Right ventricle myocardium superior (tissue), 1 donor: ENCODE data around the gene COL9A3. TPM values are rescaled to one million over a fixed set of nuclear protein-coding genes. Genes with fewer than 3 reads are reported as not detected.

Source experiments
- ATAC-seq: fragments of 200-7000 bp; cut with Tn5 transposase; one replicate; pipeline ENCODE4 v1.9.1; 2020; ENCODE audit warnings: mild to moderate bottlenecking; ENCODE audit not compliant: poor library complexity
- DNase-seq: peaks from one replicate; pipeline ENCODE4 v3.0.0-alpha.2; 2020
- intact Hi-C: fragments of 100-400 bp; cut with DNase I; formaldehyde crosslinking; loops from one replicate; pipeline ENCODE4 v1.11.2; 2022
- total RNA-seq: library from RNA; stranded (reverse); fragmentation: NEBNext Ultra II Directional; extraction: Animal tissue kit (Norgen Biotek cat#: 25700); gene quantifications from one replicate; pipeline ENCODE4 v1.2.1, GENCODE V29; 2021
- donor health status: DM: no; HTN: yes; CAD: no; lungs with severe emphysema.

COL9A3 gene
- total RNA-seq, 1 donor from 2014 or later, result 2.7 TPM

DNA sequence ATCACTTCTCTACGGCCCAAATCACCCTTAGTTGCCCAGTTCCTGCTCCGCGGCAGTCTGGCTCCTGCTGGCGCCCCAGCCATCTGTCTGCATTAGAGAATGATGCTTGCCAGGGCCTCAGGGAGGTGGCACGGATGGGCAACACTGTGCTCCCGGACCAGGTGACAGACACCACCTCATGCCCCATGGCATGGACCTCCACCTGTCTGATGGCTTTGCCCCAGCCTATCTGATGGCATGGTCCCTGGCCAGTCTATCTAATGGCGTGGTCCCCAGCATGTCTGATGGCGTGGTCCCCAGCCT is 39.4 kb upstream of the COL9A3 start:
- DNase-seq, result no peak
- intact Hi-C loops, result no loop called here
- ATAC-seq, result no peak

DNA sequence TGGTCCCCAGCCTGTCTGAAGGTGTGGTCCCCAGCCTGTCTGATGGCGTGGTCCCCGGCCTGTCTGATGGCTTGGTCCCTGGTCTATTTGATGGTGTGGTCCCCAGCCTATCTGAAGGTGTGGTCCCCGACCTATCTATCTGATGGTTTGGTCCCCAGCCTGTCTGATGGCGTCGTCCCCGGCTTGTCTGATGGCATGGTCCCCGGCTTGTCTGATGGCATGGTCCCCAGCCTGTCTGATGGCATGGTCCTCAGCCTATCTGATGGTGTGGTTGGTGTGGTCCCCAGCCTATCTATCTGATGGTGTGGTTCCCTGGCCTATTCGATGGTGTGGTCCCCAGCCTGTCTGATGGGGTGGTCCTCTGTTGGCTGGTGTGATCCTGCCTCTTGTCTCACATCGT is 38.8 kb upstream of the COL9A3 start:
- intact Hi-C loops, result no loop called here
- DNase-seq, result no peak
- no peak for ATAC-seq

DNA sequence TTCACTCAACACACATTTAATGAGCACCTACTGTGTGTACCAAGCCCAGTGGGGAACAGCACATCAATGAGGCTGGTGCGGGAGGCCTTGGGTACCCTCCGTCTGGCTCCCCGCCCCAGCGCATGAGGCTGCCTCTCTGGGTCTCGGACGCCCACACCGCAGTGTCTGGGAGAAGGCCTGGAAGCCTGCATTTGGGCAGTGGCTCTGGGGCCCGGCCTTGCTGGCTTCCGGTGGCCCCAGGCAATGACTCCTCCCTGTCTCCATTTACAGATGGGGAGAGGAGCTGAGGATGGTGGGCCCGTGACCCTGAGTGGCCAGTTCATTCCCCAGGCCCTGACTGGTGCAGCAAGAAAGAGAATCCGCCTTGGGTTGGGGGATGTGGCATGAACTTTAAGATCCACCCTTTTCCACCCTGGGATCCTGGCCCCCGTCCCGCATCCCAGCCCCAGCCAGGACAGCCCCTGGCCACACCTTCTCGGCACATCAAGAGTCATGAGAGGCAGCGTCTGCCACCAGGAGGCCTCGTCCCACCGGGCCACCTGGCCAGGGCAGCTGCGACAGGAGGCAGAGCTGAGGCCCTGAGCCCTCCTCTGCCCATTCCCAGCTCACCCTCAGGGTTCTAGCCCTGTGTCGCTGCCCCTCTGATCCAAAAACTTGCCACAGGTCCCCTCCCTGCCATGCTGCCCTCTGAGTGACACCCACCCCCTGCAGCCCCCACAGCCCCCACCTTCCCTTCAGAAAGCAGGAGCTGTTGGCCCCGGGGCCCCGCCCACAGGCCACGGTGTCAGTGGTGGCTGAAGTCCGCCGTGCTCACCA is 38.0 kb upstream of the COL9A3 start:
- DNase-seq, result no peak
- intact Hi-C loops, result no loop called here
- no peak for ATAC-seq

DNA sequence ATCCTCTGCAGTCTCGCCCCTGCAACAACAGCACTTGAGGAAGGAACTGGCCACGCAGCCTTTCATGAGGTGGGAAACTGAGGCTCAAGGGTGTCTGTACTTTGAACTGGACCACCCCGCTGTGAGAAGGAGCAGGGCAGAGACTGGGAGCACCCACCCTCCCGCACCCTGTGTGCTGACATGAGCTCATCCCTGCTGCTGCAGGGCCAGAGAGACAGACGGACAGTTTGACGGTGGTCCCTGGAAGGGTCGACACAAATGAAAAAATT is 37.5 kb upstream of the COL9A3 start:
- ATAC-seq, result no peak
- no peak for DNase-seq
- intact Hi-C loops, result no loop called here

DNA sequence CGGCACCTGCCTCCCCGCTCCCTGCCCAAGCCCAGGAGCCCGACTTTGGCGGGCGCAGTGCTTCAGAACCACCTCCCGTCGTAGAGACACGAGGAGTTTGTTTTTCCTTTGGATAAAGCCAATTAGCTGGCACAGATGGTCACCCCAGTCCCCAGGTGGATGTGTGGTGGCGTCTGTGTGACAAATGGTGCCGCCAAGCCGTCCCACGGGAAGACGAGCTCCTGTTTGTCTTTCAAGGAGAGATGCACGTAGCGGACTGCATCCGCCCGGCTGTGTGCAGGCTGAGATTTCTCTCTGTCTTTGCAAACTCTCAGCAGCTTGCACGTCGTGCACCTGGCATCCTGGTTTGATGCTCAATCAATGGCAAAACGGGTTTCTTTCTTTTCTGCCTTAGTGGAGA is 36.6 kb upstream of the COL9A3 start:
- intact Hi-C loops, result no loop called here
- no peak for DNase-seq
- no peak for ATAC-seq

DNA sequence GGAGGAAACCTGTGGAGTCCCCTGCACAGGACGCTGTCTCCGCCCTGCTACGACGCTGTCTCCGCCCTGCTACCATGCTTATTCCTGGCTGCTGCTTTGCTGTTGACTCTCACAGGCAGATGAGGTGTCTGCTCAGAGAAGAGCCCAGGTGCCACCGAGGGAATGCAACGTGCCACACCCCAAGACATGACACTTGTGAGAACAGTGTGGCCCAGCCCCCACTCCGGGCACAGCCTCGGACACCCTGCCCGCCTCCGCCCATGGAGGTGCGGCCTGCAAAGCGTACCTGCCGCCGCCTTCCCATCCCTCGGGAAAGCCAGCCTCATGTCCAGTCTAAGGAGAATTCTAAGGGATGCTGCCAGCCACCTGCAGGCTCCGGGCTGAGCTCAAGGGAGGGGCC is 36.2 kb upstream of the COL9A3 start:
- no peak for ATAC-seq
- intact Hi-C loops, result no loop called here
- DNase-seq, result no peak

DNA sequence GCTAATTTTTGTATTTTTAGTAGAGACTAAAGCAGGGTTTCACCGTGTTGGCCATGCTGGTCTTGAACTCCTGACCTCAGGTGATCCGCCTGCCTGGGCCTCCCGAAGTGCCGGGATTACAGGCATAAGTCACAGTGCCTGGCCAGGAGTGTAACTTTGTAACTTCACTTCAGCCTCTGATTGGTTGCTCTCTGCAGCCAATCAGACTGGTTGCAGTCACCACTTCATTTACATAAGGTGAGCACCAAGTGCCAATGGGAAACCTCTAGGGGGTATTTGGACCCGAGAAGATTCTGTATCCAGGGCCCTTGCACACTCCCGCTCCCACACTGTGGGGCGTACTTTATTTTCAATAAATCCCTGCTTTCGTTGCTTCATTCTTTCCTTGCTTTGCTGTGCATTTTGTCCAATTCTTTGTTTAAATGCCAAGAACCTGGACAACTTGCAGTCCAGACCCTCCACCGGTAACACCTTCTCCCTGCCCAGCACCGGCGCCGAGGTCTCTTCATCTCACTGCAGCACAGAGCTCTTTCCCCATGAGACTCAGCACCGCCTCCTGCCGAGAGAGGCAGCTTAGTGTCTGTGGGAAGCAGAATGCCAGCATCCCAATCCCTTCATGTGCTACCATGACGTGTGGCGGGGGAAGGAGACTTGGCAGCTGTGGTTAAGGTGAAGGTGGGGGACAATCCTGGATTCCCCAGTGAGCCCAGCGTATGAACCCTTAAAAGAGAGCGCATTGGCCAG is 34.5 kb upstream of the COL9A3 start:
- ATAC-seq (peak; percentile 12), DNase-seq (no peak)

DNA sequence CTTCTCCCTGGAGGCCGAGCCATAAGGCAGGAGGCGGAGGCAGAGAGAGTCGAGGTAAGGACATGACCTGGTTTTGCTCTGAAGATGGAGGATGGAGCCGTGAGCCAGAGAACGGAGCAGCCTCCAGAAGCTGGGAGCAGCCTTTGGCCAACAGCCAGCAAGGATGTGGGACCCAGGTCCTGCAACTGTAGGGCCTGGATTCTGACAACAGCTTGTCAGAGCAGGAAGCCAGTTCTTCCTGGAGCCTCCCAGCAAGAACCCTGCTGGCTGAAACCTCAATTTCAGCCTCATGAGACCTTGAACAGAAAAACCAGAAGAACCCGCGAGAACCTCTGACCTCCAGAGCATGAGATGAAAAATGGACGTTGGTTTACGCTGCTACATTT is 34.0 kb upstream of the COL9A3 start:
- intact Hi-C loops, result no loop called here
- ATAC-seq, result peak; percentile 52
- no peak for DNase-seq

More for the DNA sequence above, 34.5 kb upstream of the COL9A3 start:
- intact Hi-C loops, result no loop called here

DNA sequence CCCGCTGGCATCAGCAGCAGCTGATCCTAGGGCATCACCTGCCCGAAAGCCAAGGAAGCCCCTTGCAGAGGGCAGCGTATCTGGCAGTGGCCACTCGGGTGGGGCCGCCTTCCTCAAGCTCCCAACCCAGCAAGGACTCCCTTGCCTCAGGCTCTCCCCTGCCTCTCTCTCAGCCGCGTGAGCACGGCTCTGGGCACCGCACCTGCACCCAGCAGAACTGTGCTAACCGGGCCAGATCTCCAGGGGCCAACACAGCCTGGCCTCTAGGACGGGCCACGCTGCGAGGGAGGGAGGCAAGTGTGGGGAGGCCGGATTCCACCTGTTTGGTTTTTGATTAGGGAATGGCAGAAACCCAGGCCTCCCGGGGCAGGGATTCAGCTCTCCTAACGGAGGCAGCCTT is 32.4 kb upstream of the COL9A3 start:
- ATAC-seq, result no peak

DNA sequence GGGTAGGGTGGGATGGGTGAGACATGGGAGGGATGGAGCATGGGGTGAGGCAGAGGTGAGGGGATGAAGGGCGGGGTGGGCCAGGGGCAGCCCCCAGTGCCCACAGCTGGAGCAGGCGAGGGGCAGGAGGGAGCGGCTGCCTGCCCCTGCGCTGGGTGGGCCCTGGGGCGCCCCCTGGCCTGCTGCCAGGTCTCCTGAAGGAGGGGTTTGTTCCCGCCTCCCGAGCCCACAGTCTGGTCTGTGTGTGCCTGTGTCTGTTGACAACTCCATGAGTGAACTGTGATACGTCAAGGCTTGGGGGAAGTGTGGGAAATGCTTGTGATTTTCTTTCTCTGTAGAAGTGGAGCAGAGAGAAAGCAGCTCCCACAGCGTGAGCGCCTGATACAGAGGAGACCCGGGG is 31.5 kb upstream of the COL9A3 start:
- ATAC-seq (no peak), DNase-seq (no peak)
- intact Hi-C loops, result loop anchor here (5.0 kb wide), 1 partner anchor 283 kb away; no protein-coding TSS in a partner anchor

More for the DNA sequence above, 32.4 kb upstream of the COL9A3 start:
- intact Hi-C loops, result no loop called here
- no peak for DNase-seq

DNA sequence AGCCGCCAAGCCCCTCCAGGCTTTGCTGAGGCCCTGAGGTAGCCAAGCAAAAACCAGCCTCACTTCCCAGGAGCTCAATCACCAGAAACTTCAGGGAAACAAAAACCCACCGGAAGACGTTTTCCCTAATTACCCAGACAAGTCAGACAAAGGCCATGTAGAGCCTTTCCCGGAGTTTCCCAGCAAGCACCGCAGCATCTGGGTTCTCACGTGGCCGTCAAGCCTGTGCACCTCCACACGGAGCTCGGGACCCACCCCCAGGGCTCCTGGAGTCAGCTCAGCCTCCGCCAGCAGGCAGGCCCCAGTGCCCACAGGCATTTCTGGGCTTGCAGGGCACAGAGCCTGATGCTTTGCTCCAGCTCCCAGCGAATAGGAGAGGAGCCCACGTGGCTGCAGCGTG is 30.7 kb upstream of the COL9A3 start:
- ATAC-seq (no peak), DNase-seq (no peak)
- intact Hi-C loops, result loop anchor here (5.0 kb wide), 1 partner anchor 284 kb away; no protein-coding TSS in a partner anchor

DNA sequence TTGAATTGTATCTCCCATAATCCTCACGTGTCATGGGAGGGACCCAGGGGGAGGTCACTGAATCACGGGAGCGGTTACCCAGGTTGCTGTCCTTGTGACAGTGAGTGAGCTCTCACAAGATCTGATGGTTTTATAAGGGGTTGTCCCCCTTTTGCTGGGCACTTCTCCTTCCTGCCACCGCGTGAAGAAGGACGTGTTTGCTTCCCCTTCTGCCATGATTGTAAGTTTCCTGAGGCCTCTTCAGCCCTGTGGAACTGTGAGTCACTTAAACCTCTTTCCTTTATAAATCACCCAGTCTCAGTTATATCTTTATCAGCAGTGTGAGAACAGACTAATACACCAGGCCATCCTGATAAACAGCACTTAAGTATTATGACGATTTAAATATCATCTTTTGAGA is 29.5 kb upstream of the COL9A3 start:
- intact Hi-C loops, result loop anchor here (5.0 kb wide), 1 partner anchor 285 kb away; no protein-coding TSS in a partner anchor
- ATAC-seq, result no peak
- DNase-seq, result no peak

DNA sequence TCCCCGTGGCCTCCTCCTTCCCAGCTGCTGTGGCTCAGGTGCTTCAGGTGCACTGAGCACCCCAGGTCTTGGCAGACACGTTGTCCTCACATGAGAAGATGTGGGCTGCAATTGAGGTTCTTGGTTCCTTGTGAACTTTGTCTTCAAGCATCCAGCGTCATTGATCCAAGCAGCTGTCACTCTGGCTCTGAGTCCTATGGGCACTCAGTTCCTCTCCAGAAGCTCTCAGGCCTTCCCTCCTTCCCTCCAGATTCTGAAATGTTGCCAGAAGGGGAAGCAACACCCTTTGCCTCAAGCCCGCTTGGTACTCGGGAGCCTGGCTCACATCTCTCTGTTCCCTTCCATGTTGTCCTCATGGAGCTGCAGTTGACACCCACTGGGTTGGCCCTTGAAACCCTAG is 29.0 kb upstream of the COL9A3 start:
- DNase-seq (no peak), ATAC-seq (no peak)
- intact Hi-C loops, result loop anchor here (5.0 kb wide), 1 partner anchor 286 kb away; no protein-coding TSS in a partner anchor

DNA sequence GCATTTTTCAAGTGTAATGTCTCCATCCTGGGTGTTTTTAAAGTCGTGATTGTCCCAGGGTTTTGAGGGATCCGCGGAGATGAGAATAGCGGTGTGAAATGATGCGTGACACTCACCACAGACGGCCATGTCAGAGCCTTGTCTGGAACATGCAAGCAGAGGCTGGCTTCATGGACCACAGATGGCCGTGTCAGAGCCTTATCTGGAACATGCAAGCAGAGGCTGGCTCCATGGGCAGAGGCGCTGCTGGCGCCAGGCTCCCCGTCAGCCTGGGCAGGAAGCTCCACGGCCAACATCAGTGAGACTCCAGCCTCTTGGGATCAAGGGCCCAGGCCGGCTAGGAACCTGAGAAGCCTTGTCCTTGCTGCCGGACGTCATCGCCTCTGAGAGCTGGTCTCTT is 28.2 kb upstream of the COL9A3 start:
- intact Hi-C loops, result loop anchor here (5.0 kb wide), 1 partner anchor 286 kb away; no protein-coding TSS in a partner anchor
- DNase-seq, result no peak
- no peak for ATAC-seq

DNA sequence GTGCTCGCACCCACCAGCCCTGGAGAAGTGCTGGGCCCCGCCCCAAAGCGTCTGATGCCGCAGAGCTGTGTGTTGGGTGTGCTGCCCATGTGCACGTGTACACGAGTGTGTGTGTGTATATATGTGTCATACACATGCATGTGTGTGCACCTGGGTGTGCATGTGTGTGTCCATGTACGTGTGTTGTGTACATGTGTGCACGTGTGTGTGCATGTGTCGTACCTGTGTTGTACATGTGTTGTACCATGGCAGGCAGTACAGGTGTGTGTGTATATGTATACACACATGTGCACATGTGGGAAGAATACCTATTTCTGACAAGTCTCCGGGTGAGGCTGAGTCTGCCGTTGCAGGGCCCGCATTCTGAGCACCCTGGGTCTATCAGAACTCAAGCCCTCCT is 26.8 kb upstream of the COL9A3 start:
- intact Hi-C loops, result loop anchor here (2.0 kb wide), 1 partner anchor 121 kb away; no protein-coding TSS in a partner anchor

DNA sequence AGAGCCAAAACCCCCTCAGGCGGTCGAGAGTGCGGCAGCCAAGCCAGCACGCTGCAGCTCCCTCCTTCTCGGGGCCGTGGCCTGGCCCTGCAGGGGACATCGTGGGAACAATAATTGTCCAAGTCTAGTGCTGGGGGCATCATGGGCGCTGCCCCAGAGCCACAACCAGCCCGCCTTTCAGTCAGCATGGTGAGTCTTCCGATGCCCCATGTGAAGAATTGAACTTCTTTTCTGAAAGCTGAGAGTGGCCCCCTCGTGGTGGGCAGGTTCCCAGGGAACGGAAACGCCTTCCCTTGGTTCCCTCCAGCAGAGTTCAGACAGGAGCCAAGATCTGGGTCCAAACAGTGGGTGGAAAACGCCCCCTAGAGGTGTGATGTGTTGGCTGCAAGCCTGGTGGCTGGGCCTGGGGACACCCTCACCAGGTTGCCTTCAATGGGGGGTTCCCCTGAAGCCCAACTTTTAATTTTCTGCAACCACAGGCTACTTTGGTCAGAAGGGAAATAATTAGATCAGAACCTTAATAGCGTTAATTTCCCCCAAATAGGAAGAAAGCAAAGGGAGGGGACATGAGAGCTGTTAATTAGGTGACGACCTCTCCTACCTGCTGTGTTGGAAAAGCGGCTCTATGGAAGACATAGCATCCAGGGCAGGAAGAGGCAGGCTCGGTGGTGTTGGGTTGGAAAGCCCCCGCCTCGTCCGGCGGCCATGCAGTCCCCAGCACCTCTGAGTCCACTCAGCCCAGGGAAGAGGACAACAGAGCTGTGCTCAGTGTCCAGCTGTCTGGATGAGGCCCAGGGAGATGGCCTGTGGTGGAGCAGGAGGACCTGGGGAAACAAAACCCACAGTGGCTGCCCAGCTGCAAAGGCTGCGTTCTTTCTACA is 25.3 kb upstream of the COL9A3 start:
- peak; percentile 85 for DNase-seq
- no peak for ATAC-seq
- intact Hi-C loops, result loop anchor here (2.0 kb wide), 1 partner anchor 123 kb away; no protein-coding TSS in a partner anchor

More for the DNA sequence above, 26.8 kb upstream of the COL9A3 start:
- DNase-seq (no peak), ATAC-seq (no peak)

DNA sequence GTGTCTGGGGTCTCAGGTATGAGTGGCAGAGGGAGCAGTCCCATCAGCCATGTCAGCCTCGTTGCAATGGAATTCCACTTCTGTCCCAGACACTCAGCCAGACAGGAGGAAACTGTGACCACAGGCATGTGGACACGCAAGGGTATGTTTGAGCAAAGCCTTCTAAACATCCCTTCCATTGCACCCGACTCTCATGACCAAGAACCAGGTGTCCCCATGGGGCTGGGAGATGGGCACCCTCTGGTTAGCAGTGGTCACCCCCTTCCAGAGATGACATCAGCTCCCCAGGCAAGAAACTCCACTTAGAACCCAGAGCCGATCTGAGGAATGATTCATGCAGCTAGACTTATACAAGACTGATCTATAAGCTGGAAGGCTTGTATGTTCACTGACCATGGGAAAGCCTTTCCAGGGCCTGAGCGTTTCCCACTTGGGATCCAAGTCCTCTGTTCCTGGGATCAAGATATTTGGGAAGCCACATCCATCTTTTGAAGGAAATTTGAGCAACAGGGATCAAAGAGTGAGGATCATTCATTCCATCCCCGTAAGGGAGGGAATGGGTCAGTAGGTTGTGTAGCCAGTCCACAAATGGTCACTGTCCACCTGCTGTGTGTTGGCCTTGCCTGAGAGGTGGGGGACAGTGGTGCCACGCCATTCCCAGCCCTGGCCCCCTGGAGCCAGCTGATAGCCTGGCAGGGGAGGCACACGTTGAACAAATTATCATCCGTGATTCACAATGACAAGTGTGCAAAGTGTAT is 24.5 kb upstream of the COL9A3 start:
- ATAC-seq, result no peak
- DNase-seq, result no peak
- intact Hi-C loops, result no loop called here

DNA sequence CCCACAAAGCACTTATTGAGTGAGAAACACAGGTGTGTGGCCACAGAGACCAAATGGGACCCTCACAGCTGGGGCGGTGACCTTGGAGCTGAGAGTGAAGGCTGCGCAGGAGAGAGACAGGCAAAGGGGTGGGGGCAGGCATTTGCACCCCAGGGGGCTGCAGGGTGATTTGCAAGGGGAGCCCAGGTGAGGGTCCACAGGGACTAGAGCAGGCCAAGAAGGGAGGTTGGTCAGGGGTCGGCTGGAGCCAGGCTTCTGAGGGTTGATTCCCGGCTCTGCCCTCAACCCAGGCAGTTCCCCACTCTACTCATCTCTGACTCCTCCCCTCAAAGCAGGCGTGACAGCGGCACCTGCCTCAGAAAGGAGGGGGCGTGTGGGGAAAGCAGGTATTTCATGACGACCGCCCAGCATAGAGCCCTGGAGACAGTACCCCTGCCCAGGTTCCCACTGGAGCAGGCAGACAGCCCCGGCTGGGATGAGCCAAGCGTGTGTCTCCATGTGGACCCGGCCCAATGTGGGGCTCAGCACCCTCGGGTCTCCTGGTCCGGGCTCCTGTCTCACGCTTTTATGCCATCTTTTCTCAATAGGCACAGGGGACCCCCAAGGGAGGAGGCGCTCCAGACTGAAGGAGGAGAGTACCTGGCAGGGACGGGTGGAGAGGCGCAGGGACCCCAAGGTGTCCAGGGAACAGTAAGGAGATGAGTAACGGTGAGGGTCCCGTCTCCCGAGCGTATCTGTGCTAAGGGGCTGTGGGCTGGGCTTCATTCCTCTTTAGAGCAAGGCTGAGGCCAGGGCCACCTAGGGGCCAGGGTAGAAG is 23.7 kb upstream of the COL9A3 start:
- DNase-seq, result no peak
- ATAC-seq, result no peak
- intact Hi-C loops, result no loop called here
